Fibroblast of the aortic adventitia (primary cell): ENCODE data around the gene TAOK1. TPM values are rescaled to one million over a fixed set of nuclear protein-coding genes. Genes with fewer than 3 reads are reported as not detected.

Experiments used
- DNase-seq: peaks from one replicate; pipeline ENCODE4 v3.0.0-alpha.2; 2010; ENCODE audit warnings: low read depth
- H3K4me3 ChIP-seq: 2 replicates; pipeline ENCODE4 v1.5.1; 2011; ENCODE audit warnings: low read depth, mild to moderate bottlenecking, control low read depth, low read length, moderate library complexity
- CTCF ChIP-seq: IDR thresholded peaks from 2 replicates; pipeline ENCODE4 v1.5.1; 2011; ENCODE audit warnings: mild to moderate bottlenecking, low read length, control low read depth, inconsistent platforms; ENCODE audit not compliant: insufficient read depth
- total RNA-seq: library from RNA; depleted of rRNA; stranded (reverse); fragments of >200 nt; gene quantifications from 2 replicates; pipeline ENCODE4 v1.2.3, GENCODE V29; 2012; ENCODE audit warnings: low replicate concordance

The TAOK1 gene
- total RNA-seq, 1 donor, result 71.8 TPM

GRCh38 chr17:29560316-29560715, 170.2 kb downstream of the TAOK1 start:
- TF ChIP-seq CTCF, result no peak
- H3K4me3 ChIP-seq, result no peak overlapping the region
- no peak for DNase-seq

GRCh38 chr17:29561554-29562517, 171.7 kb downstream of the TAOK1 start:
- DNase-seq, result peak; percentile 61
- TF ChIP-seq CTCF, result no peak
- no peak overlapping the region for H3K4me3 ChIP-seq

GRCh38 chr17:29562615-29563014, 172.5 kb downstream of the TAOK1 start:
- no peak overlapping the region for H3K4me3 ChIP-seq
- DNase-seq, result no peak
- TF ChIP-seq CTCF, result no peak

GRCh38 chr17:29563816-29564215, 173.7 kb downstream of the TAOK1 start:
- TF ChIP-seq CTCF, result no peak
- H3K4me3 ChIP-seq, result no peak overlapping the region
- no peak for DNase-seq

- H3K4me3 ChIP-seq, result peak overlapping the region; percentile 76
- no peak for TF ChIP-seq CTCF
- no peak for DNase-seq
These were observed 175.7 kb downstream of the TAOK1 start for GRCh38 chr17:29565643-29566472.

GRCh38 chr17:29566473-29567303, 176.5 kb downstream of the TAOK1 start, which contains the start of gene ABHD15:
ABHD15 (minus strand) TSS chr17:29567037; CDS start chr17:29566966, 71 bp downstream.
- no peak for TF ChIP-seq CTCF
- H3K4me3 ChIP-seq, result peak within 1 kb of the TSS; percentile 76
- peak; percentile 55 for DNase-seq
